ENCODE results near the gene RER1.

Gene RER1

DNA sequence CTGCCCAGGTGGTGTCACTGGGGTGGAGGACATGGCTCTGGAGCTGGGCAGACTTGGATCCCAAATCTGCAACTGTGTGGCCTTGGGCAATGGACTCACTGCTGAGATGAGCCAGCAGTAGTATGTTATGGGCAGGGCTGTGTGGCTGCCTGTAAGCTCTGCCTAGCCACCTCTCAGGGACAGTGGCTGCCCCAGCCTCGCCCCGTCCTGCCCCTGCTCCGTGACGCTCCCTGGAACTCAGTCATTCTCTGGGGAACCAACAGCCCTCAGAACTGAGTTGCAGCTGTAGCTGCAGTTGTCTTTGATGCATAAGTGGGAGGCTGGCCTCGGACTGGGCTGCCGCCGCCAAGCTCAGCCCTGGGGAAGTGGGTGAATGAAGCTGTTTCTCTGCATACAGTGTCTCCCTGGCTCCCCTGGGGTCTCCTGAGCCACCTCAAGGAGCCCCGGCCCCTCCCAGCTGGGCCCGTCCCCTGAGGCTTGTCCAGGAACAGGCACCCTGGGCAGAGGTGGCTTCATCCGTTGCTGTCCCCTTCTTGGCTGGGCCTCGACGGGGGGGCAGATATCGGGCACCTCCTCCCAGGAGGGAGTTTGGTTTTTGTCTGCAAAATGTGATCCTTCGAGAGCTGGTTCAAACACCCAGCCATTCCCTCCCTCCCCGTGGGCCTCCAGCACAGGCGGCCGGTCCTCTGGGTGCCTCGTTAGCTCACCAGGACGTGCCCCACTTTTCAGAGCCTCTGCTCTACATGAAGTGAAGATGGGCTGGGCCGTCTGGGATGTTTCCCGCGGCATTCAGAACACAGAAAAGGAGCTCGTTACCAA is 58.2 kb downstream of the RER1 start:
- DNase-seq = no peak

DNA sequence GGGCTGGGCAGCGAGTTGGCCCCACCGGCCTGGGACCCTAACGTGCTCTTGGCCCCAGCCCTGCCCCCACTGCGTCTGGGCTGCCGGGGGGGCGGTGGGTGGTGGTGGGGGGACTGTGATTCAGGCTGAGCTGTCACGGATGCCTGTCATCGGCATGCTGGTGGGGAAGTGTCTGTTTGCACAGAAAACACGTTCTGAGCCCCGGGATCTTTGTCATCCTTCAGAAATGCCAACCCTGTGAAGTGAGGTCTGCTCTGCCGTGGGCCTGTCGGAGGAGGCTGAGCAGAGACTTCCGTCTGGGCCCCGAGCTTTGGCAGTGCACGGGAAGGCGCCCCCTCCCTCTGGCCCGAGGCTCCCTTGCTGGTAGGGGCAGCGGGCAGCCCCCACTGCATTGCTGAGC is 60.1 kb downstream of the RER1 start:
- no peak for DNase-seq

- DNase-seq = no peak
Observed at GRCh38 chr1:2452201-2452931, 60.7 kb downstream of the RER1 start.

DNA sequence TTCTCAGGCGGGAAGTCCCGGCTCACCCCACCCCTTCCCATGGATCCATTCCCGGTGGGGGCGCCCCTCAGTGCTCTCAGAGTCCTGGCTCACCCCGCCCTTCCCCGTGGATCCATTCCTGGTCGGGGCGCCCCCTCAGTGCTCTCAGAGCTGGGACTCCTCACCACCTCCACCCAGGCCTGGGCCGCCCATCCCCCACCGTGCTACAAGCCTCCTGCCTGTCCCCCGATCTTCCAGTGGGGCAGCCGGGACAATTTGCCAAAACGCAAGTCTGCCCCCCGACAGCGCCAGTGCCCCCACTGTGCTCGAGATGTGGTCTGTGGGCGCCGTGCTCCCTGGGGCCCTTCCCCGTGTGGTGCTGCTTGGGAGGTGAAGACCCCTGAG is 61.3 kb downstream of the RER1 start:
- DNase-seq = no peak

DNA sequence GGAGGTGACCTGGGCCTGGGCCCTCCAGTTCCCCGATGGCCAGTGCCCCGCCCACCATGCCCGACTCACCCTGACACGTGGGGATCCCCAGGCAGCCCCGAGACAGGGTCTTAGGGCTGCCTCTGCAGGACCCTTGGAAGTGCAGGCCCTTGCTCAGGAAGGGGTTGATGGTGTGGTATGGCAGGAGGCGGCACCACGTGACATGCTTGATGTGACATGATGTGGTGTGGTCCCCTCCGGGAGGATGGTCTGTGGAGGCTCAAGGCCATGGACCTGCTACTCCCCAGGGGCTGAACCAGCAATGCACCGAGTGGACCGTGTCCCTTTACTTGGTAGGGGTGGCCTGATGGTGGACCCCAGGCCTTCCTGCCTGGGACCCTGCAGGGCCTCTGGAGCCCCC is 62.6 kb downstream of the RER1 start:
- DNase-seq = no peak

Data from OCI-M1 (cell line).